ENCODE data around the gene GPR68. TPM values are rescaled to one million over a fixed set of nuclear protein-coding genes. Genes with fewer than 3 reads are reported as not detected.

GPR68 gene
- 1 to 10 TPM in 4 of 12 donors, under 1 TPM in 6, not detected in 2; 0.35 to 2.4 (median 0.88) TPM for polyA plus RNA-seq (ENCODE audit: insufficient read length in 12 of 12)
- long read RNA-seq, donor 1: 0 reads
- long read RNA-seq, donor 2: 0 reads
- long read RNA-seq, donor 3: 0 reads
- long read RNA-seq, donor 4: 0 reads
- long read RNA-seq, donor 5: 0 reads
- long read RNA-seq, donor 6: 0 reads
- long read RNA-seq, donor 7: 0 reads
- long read RNA-seq, donor 8: 0 reads
- long read RNA-seq, donor 9: 0 reads
- long read RNA-seq, donor 10: 0 reads
- long read RNA-seq, donor 11: 0 reads

DNA sequence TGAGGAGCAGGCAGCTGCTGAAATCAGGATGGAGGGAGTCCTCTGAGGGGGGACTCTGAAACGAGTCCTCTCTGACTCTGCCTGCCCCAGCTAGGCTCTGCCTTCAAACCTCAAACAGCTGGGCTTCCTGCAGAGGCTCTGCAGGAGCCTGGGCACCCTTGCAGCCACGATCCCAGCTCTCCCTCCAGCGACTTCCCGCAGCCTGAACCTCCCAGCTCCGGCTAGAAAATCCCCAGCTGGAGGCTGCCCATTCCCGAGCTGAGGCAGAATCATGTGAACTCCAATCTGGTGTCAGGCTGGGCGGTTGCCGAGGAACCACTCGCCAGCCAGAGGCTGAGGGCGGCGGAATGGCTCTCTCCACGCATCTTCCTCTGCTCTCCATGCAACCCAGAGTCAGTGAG lies at the start of gene GPR68:
GPR68 (minus strand) TSS at position 204 of the 401 bp plus-strand sequence. CDS start 9,654 bp downstream, outside the sequence.
- no peak for DNase-seq

DNA sequence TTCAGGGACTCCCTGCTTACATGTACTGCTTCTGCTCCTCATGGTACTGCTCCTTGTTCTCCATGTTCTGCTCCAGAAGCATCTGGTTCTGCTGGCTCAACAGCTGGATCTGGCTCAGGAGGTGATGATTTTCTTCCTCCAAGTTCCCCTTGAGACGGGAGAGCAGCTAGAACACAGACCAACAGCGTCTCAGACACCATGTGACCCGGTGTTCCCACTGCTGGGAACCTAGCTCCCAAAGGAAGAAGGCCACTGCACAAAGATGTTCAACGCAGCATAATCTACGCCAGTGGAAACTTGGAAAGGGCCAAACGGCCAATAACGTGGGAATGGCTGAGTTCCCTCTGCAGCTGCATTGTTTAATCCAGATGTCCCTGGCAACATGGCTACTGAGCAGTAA lies 49.6 kb upstream of the GPR68 start:
- no peak for DNase-seq

GRCh38 chr14:91293281-91293680 lies 48.8 kb upstream of the GPR68 start:
- no peak for DNase-seq

DNA sequence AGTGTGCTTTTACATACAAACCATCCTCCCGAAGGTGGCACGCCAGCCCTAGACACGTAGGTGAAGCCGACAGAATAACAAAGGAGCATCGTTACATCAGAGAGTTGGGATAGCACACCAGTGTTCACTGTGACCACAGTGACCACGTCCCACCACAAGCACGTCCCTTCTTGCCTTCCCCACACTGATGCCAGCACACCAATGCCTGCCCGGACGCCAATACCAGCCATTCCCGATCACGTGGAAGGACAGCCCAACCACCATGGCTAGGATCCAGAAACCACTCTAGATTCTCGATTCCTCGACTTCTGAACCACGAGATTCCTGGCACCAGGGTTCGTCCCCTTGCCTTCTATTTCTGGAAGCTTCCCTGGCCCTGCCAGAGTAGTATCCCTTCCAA lies 48.0 kb upstream of the GPR68 start:
- DNase-seq: no peak

DNA sequence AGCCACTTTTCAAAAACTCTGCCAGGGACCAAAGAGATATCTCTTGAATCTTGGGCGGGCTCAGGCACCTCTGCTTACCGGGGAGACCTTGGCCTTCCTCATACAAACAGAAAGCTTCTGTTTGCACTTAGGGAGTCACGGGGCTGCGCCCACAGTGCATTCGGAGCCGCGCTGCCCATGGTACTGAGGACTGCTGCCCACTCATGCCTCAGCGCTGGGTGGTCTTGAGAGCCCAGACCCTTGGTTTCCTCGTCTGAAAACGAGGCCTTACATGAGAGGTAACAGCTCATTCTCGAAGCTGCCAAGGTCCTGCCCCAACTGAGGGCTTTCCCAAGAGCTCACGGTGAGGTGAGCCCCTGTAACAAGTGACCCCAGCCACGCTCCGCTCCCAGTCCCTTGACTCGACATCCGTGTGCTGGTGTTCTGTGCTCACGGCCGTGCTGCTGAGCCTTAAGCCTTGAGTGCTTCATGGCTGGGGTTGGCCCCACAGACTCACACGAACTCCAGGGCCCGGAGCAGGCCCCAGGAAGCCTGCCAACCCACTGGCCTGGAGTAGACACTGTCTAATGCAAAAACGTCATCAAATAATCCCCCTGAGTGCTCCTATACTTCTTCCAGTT lies 47.4 kb upstream of the GPR68 start:
- no peak for DNase-seq

DNA sequence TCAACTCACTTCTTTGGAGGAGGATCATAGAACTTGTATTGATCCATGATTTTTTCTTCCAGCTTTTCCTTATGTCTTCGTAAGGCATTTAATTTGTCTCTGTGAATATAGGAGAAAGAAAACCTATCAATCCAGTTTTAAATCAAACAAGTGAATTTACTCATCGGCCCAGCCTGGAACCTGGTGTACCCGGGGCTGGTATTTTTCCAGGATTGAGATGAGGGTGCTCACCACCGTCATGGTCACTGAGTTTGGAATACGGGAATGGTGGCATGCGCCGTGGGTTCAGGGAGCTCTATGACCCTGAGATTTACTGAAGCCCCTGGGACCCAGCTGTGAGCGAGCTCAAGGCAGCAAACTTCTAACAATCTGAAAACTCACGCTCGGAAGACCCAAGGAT lies 46.5 kb upstream of the GPR68 start:
- DNase-seq: no peak

GRCh38 chr14:91289464-91289863 lies 45.0 kb upstream of the GPR68 start:
- no peak for DNase-seq

GRCh38 chr14:91288876-91289275 lies 44.4 kb upstream of the GPR68 start:
- DNase-seq: no peak

DNA sequence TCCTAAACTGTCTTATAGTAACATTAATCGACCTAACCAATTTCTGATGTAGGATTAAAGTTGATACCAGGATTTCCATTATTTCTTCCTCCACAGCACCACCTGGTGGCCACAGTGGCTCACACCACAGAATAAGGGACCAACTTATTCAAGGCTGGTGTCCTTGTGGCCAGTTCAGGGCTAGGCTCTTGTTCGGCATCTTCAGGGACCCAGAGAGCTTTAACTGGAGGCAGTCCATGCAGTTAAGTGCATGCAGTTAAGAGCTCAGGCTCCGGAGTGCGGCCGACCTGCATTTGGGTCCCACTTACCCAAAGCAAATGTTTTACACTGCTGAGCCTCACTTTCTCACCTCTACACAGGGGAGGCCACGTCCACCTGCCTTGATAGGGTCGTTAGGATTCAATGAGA lies 42.0 kb upstream of the GPR68 start:
- peak; percentile 67 for DNase-seq

DNA sequence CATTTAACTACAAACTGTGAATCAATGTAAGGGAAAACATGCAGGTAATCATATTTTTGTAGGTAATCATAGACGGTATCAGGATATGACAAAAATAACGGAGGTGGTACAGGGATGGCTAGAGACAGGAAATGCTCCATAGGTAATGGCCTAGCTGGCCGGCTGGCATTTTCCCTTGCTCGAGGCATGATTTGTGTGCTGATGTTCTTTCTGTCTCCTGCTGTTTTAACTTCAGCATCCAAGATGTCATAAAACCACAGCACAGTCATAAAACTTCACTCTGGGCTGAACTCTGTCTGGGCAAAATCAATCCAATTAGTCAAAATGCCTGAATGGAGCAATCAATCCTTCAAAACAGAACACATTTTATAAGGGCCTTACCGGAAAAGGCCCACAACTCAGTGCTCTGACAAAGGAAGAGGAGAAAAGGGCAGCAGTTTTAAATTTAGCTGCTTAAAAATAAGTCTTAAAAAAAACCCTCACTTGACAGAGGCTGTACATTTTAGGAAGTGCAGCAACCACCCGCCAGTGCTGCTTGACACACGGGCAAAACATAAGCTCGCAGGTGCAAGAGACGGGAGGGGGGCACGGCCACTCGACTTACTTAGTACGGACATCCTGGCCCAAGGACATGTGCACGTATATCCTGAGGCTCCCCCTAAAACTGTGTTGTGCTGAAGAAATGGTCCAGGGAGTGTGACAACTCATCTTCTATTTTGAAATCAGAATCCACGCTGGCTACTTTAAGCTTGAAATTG lies 40.5 kb upstream of the GPR68 start:
- no peak for DNase-seq

DNA sequence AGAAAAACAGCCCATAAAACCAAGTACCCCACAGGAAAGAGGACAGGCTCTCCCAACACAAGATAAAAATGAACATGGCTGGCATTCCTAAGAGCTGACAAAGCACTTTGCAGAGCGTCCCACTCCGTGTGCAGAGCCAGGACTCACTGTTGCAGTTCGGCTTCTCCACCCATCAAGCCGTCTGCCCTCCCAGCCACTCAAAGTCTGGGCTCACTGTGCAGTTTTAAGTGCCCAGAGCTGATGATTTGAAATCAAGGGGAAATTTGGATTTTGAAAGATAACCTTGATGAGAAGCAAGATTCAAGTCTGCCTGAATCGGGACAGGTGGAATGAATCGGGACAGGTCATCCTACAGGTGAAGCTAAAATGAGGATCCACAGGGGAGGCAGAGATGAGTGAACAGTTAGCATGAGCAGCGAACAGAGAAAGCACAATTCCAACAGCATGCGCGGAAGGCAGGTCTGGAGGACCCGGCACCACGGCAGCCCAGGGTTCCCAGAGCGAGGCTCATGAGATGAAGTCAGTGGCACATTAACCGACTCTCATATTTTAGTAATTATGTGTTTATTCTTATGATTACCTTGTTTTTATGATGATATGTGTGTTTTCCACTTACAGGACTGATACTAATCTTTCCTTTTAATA lies 39.8 kb upstream of the GPR68 start:
- DNase-seq: no peak

GRCh38 chr14:91283666-91284065 lies 39.2 kb upstream of the GPR68 start:
- no peak for DNase-seq

DNA sequence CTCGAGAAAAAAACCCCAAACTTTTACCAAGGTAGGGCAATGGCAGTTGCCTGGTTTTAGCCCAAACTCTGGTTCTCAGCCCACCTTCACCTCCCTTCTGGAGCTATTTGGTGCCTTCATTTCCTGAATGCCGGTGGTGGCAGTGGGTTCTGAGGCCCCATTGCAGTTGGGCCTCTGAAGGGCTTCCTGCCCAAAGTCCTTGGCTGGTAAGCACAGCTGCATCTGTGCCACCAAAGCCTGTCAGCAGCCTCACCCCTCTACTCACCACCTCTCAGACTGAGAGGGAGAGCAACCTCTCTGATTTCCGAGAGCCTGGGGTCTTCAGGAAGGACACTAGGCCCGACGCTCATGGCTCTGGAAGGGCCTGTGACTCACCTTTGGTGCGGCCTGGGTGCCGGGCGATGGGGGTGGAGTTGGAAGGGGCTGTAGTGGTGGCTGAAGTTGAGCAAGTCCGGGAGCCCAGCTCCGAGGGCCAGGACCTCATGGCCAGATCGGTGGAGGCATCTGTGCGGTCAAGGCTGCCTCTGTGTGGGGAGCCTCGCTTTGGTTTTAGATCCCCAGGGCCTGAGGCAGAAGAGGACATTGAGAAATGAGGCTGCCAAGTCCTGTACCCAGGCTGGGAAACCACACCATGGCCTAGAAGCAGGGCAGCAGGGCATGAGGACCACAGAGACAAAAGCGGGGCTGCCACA lies 38.6 kb upstream of the GPR68 start:
- no peak for DNase-seq

- DNase-seq: no peak
Measured at GRCh38 chr14:91281346-91281745, 36.8 kb upstream of the GPR68 start.

- no peak for DNase-seq
Measured at GRCh38 chr14:91280129-91280528, 35.6 kb upstream of the GPR68 start.

GRCh38 chr14:91279354-91279753 lies 34.9 kb upstream of the GPR68 start:
- no peak for DNase-seq

GRCh38 chr14:91278383-91278715 lies 33.8 kb upstream of the GPR68 start:
- DNase-seq: no peak

GRCh38 chr14:91277546-91278382 lies 33.3 kb upstream of the GPR68 start:
- no peak for DNase-seq

DNA sequence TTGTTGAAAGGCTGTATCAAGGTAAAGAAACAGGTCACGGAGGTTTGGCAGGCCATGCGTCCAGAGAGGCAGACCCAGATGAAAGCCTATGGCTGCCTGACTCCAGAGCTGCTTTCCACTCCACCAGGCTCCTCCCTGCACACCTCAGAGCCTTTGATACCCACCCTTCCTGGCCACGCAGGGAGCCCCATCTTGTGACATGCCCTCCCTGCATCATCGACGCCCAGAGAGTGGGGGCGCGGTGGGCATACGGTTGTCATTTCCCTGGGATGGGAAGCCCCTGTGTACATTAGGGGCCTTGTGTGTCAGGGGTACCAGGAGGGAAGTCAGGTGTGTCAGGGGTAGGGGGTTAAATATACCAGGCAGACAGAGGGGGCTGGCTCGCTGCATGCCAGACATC lies 30.3 kb upstream of the GPR68 start:
- no peak for DNase-seq

- no peak for DNase-seq
Measured at GRCh38 chr14:91273885-91274273, 29.4 kb upstream of the GPR68 start.

DNA sequence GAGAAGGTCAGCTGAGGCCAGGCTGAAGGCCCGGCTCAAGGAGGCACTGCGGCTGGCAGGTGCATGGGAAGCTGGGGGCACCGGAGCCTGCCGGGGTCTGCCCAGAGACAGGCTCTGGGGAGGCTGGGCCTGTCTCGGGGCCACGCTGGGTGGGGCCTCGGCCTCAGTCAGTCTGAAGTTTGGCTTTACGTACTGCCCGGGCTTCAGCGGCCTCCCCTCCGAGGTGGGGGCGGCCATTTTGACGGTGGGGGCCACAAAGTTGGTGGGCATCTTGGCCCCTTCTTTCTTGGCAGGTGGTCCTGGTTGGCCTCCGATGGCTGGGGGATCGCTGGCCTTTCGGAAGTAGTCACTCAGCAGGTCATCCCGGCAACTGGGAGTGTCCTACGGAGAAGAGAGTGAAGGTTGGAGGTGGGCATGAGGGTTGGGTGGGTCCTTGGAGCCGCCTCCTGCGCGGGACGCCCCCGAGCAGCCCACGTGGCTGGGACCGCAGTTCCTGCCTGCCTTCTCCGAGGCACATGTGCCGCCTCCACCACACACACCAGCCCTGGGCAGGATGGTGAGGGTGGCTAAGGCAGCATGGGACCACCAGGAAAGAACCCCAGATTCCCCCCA lies 28.9 kb upstream of the GPR68 start:
- no peak for DNase-seq
